NB4 (cell line): Measurements from ENCODE around the gene KDF1.

Experiments
- TF ChIP-seq, protein P1 (sequence below): IDR thresholded peaks from one replicate; pipeline ENCODE4 v1.5.1; 2012; ENCODE audit warnings: low read depth, low read length
- TF ChIP-seq, protein P2 (sequence below): IDR thresholded peaks from 2 replicates; pipeline ENCODE4 v1.6.1; 2011; ENCODE audit warnings: low read depth, low read length

DNA sequence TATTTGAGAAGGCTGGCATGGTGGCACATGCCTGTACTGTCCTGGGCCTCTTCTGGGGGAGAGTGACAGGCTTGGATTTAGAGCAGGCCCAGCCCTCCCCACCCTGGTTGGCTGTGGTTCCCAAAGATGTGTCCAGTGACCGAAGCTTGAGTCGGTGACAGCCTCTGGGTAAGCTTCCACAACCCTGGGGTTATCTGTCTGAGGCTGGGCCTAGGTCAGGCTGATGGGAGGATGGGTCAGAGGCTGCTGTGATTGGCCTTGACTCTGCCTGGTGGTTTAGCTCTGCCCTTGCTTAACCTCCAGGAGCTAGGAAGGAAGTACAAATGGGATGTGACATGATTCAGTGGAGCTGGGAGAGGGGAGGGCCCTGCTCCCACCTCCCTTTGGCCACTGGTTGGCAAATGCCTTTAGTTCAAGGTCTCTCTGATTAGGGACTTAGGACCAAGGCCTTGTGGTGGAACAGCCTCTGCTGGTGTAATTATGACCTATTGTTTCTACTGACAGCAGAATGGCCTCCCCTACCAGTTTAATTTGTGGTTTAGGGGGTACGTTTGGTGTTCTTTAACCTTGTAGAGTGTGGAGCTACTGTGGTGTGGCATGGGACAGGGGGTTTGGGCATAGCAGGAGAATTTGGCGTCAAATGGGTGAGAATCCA is 22.1 kb downstream of the KDF1 start:
- TF ChIP-seq, protein P1, sequence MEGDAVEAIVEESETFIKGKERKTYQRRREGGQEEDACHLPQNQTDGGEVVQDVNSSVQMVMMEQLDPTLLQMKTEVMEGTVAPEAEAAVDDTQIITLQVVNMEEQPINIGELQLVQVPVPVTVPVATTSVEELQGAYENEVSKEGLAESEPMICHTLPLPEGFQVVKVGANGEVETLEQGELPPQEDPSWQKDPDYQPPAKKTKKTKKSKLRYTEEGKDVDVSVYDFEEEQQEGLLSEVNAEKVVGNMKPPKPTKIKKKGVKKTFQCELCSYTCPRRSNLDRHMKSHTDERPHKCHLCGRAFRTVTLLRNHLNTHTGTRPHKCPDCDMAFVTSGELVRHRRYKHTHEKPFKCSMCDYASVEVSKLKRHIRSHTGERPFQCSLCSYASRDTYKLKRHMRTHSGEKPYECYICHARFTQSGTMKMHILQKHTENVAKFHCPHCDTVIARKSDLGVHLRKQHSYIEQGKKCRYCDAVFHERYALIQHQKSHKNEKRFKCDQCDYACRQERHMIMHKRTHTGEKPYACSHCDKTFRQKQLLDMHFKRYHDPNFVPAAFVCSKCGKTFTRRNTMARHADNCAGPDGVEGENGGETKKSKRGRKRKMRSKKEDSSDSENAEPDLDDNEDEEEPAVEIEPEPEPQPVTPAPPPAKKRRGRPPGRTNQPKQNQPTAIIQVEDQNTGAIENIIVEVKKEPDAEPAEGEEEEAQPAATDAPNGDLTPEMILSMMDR = no peak
- TF ChIP-seq, protein P2, sequence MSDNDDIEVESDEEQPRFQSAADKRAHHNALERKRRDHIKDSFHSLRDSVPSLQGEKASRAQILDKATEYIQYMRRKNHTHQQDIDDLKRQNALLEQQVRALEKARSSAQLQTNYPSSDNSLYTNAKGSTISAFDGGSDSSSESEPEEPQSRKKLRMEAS = no peak
